MG63 (cell line): ENCODE results near the gene FBXO17. TPM values are rescaled to one million over a fixed set of nuclear protein-coding genes. Genes with fewer than 3 reads are reported as not detected.
A peak's percentile ranks its signal among the peaks of the same experiment; 100 is the strongest.
"Not testable (repeated sequence)": the region's sequence is repeated elsewhere in the genome, so short reads cannot be mapped to it uniquely, and the experiment has no call there.

Experiments used
- DNase-seq: peaks from one replicate; pipeline ENCODE4 v3.0.0-alpha.2; 2020
- H3K27me3 ChIP-seq: fragments of 250-450 bp; sonication (Bioruptor Pico); 2 replicates; pipeline ENCODE4 v1.5.1; 2020; ENCODE audit warnings: mild to moderate bottlenecking, moderate library complexity
- H3K36me3 ChIP-seq: fragments of 250-450 bp; sonication (Bioruptor Pico); 2 replicates; pipeline ENCODE4 v1.5.1; 2020; ENCODE audit warnings: mild to moderate bottlenecking, moderate library complexity
- H3K4me3 ChIP-seq: fragments of 250-450 bp; sonication (Bioruptor Pico); 2 replicates; pipeline ENCODE4 v1.5.1; 2020; ENCODE audit warnings: mild to moderate bottlenecking, moderate library complexity
- H3K9me3 ChIP-seq: fragments of 250-450 bp; sonication (Bioruptor Pico); 2 replicates; pipeline ENCODE4 v1.5.1; 2020; ENCODE audit warnings: mild to moderate bottlenecking, moderate library complexity
- total RNA-seq: library from RNA; depleted of rRNA; stranded (reverse); fragments of >200 nt; shearing (Covaris generic); gene quantifications from 2 replicates; pipeline ENCODE4 v1.2.3, GENCODE V29; 2014; ENCODE audit warnings: low replicate concordance; rRNA removed

The FBXO17 gene
- 53.1 and 67.1 TPM in 2 replicates for total RNA-seq

- H3K9me3 ChIP-seq, result no peaks in the 10 kb centered on the region
- no peaks in the 10 kb centered on the region for H3K27me3 ChIP-seq
- peaks cover 11% of the 10 kb centered on the region for H3K36me3 ChIP-seq
- peak within 1 kb of the TSS; percentile 70 for H3K4me3 ChIP-seq
- DNase-seq, result peak; percentile 87
Observed at GRCh38 chr19:38975214-38975860, at the start of gene FBXO17. Gene FBXO17 (minus strand): TSS chr19:38975742. CDS start chr19:38950319, 25,423 bp downstream.

- H3K36me3 ChIP-seq, result no peaks in the 10 kb centered on the region
- no peak for DNase-seq
- peaks cover 5% of the 10 kb centered on the region; the same call in 1 of the 2 replicates for H3K27me3 ChIP-seq
- H3K4me3 ChIP-seq, result no peak overlapping the region
- no peaks in the 10 kb centered on the region for H3K9me3 ChIP-seq
Observed at GRCh38 chr19:39024875-39025641, 49.5 kb upstream of the FBXO17 start.

GRCh38 chr19:39021063-39021462, 45.5 kb upstream of the FBXO17 start:
- Histone ChIP-seq H3K27me3 (peaks cover 11% of the 10 kb centered on the region), H3K36me3 (no peaks in the 10 kb centered on the region), H3K4me3 (no peak overlapping the region), H3K9me3 (no peaks in the 10 kb centered on the region)
- DNase-seq, result no peak

- Histone ChIP-seq H3K36me3 (no peaks in the 10 kb centered on the region), H3K27me3 (peaks cover 14% of the 10 kb centered on the region), H3K9me3 (no peaks in the 10 kb centered on the region), H3K4me3 (no peak overlapping the region)
- DNase-seq, result no peak
Observed at GRCh38 chr19:39017646-39018045, 42.1 kb upstream of the FBXO17 start.

- DNase-seq, result no peak
- H3K36me3 ChIP-seq, result no peaks in the 10 kb centered on the region
- no peaks in the 10 kb centered on the region for H3K9me3 ChIP-seq
- H3K27me3 ChIP-seq, result peaks cover 14% of the 10 kb centered on the region
- no peak overlapping the region for H3K4me3 ChIP-seq
Observed at GRCh38 chr19:39017026-39017425, 41.5 kb upstream of the FBXO17 start.

GRCh38 chr19:39014037-39014436, 38.5 kb upstream of the FBXO17 start:
- Histone ChIP-seq H3K4me3 (no peak overlapping the region), H3K9me3 (no peaks in the 10 kb centered on the region), H3K36me3 (no peaks in the 10 kb centered on the region), H3K27me3 (peaks cover 8% of the 10 kb centered on the region)
- no peak for DNase-seq

GRCh38 chr19:39009001-39009400, 33.5 kb upstream of the FBXO17 start:
- Histone ChIP-seq H3K27me3 (no peaks in the 10 kb centered on the region), H3K9me3 (no peaks in the 10 kb centered on the region), H3K4me3 (no peak overlapping the region), H3K36me3 (no peaks in the 10 kb centered on the region)
- no peak for DNase-seq

- DNase-seq, result no peak
- Histone ChIP-seq H3K36me3 (no peaks in the 10 kb centered on the region), H3K9me3 (no peaks in the 10 kb centered on the region), H3K27me3 (no peaks in the 10 kb centered on the region), H3K4me3 (no peak overlapping the region)
Observed at GRCh38 chr19:39008137-39008536, 32.6 kb upstream of the FBXO17 start.

GRCh38 chr19:39007096-39007495, 31.6 kb upstream of the FBXO17 start:
- Histone ChIP-seq H3K9me3 (no peaks in the 10 kb centered on the region), H3K27me3 (no peaks in the 10 kb centered on the region), H3K36me3 (no peaks in the 10 kb centered on the region), H3K4me3 (no peak overlapping the region)
- DNase-seq, result no peak

GRCh38 chr19:39004403-39004802, 28.9 kb upstream of the FBXO17 start:
- no peak overlapping the region for H3K4me3 ChIP-seq
- H3K9me3 ChIP-seq, result no peaks in the 10 kb centered on the region
- DNase-seq, result no peak
- H3K36me3 ChIP-seq, result no peaks in the 10 kb centered on the region
- H3K27me3 ChIP-seq, result no peaks in the 10 kb centered on the region

GRCh38 chr19:39003796-39004195, 28.3 kb upstream of the FBXO17 start:
- Histone ChIP-seq H3K36me3 (no peaks in the 10 kb centered on the region), H3K27me3 (no peaks in the 10 kb centered on the region), H3K4me3 (no peak overlapping the region), H3K9me3 (peaks cover 2% of the 10 kb centered on the region; the same call in 1 of the 2 replicates)
- DNase-seq, result no peak

- DNase-seq, result no peak
- Histone ChIP-seq H3K36me3 (no peaks in the 10 kb centered on the region), H3K4me3 (no peak overlapping the region), H3K9me3 (peaks cover 6% of the 10 kb centered on the region; the same call in 1 of the 2 replicates), H3K27me3 (no peaks in the 10 kb centered on the region)
Observed at GRCh38 chr19:39003188-39003587, 27.6 kb upstream of the FBXO17 start.

- no peak for DNase-seq
- H3K27me3 ChIP-seq, result no peaks in the 10 kb centered on the region
- no peaks in the 10 kb centered on the region for H3K36me3 ChIP-seq
- H3K4me3 ChIP-seq, result no peak overlapping the region
- peaks cover 6% of the 10 kb centered on the region; the same call in 1 of the 2 replicates for H3K9me3 ChIP-seq
Observed at GRCh38 chr19:39001041-39001440, 25.5 kb upstream of the FBXO17 start.

GRCh38 chr19:38997576-38997975, 22.0 kb upstream of the FBXO17 start:
- H3K4me3 ChIP-seq, DNase-seq, H3K27me3 ChIP-seq, H3K36me3 ChIP-seq: not testable (repeated sequence)
- H3K9me3 ChIP-seq, result peaks cover 11% of the 10 kb centered on the region; the same call in 1 of the 2 replicates

- H3K9me3 ChIP-seq, result 0 out of 2 replicates have a peak, but pooled peaks cover 6% of the 10 kb centered on the region
- H3K36me3 ChIP-seq, result no peaks in the 10 kb centered on the region
- H3K4me3 ChIP-seq, result no peak overlapping the region
- peak; percentile 84 for DNase-seq
- no peaks in the 10 kb centered on the region for H3K27me3 ChIP-seq
Observed at GRCh38 chr19:38993271-38993670, 17.7 kb upstream of the FBXO17 start.

GRCh38 chr19:38990949-38991697, 15.6 kb upstream of the FBXO17 start:
- peak; percentile 83 for DNase-seq
- Histone ChIP-seq H3K9me3 (0 out of 2 replicates have a peak, but pooled peaks cover 6% of the 10 kb centered on the region), H3K4me3 (no peak overlapping the region), H3K27me3 (no peaks in the 10 kb centered on the region), H3K36me3 (no peaks in the 10 kb centered on the region)

- H3K4me3 ChIP-seq, H3K36me3 ChIP-seq, DNase-seq, H3K9me3 ChIP-seq, H3K27me3 ChIP-seq: not testable (repeated sequence)
Observed at GRCh38 chr19:38989614-38990013, 14.1 kb upstream of the FBXO17 start.
